SHP77 treated with DMSO at 0.1 percent for 48 hours (cell line): ENCODE data around the gene LRP1B.

Experiments
- DNase-seq: peaks from one replicate; lab custom pipeline; 2025; lab: John Stamatoyannopoulos, UW

Gene LRP1B

DNA sequence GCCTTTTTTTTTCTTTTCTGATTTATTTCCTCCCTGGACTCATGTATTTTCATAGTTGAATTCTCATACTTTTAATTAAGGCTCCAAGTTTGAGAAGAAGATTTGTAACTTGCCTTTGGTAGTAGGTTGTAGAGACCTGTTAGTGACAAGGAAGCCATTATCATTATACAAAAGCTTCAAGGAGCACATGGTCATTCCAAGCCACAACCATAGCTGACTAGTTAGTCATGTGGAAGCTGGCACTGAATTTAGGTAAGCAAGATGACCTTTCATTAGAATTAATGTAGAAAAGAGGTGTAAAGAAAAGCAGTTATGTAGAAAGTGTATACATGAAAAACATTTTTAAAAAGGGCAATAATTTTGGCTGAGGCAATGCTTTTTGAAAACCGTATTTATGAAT, 89.7 kb downstream of the LRP1B start:
- no peak for DNase-seq

DNA sequence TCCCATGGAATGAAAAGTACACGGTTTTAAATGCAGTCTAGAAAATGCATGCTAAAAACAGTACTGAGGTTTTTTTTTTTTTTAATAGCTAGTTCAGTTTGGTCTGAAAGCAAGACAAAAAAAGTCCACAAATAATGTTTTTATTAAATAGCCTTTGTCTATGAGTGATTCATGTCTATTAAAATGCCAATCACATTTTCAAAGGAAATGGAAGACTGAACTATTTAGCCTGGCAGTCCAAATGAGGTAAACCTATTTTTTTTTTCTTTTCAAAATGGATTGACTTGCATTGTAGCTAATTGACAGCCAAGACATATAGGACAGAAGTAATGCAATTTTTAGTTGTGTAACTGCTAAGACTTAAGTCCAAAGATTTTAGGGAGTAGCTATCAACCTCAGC, 90.3 kb downstream of the LRP1B start:
- DNase-seq, result no peak

DNA sequence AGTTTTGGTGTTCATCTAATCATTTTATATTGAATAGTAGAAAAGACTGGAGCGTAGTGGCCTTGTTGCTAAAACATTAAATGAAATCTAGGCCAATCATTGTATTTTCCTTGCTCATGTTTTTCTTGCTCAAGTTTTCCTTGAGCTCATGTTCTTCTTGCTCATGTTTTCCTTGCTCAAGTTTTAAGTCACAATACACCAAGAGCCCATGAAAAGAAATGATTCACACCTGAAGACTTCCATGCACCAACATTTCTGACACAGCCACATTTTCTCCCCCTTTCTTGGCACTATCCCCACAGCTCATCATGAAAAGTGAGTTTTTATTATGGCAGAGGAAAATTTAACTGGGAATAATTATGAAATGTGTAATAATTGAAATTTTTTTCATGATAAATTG, 92.0 kb downstream of the LRP1B start:
- DNase-seq, result no peak

DNA sequence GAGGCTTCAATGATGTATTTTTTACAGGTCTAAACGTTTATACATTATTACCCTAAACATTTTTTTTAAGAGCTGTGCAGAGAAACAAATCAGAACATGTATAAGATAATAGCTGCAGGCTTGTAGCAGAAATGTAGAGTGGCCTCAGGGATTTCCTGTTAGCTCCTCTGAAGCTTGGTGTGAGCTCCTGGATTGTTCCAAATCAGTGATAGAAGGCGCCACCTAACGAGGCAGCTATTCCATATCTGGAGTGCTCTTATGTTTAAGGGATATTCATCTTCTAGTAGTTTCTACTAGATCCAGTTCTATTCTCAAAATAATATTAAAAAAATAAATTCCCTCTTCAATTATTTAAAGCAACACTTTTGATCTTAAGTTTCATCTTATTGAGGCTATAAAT, 93.1 kb downstream of the LRP1B start:
- DNase-seq, result no peak

DNA sequence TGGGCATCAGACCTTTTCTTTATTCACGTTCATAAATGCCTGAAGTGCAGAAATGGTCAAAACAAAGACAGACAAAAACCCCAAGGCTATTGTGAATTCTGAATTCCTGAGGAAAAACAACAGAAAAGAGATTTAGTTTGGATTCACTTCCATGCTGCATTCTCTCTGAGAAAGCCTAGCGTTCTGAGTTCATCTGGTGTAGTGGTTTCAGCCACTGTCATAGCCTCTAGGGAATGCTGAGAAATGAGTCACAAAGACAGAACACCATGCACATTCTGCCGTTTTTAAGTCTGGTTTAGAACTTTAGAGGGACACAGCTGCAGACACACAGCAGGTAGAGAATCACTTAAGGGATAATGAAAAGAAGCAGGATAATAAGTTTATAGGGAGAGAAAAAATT, 93.8 kb downstream of the LRP1B start:
- DNase-seq, result no peak

DNA sequence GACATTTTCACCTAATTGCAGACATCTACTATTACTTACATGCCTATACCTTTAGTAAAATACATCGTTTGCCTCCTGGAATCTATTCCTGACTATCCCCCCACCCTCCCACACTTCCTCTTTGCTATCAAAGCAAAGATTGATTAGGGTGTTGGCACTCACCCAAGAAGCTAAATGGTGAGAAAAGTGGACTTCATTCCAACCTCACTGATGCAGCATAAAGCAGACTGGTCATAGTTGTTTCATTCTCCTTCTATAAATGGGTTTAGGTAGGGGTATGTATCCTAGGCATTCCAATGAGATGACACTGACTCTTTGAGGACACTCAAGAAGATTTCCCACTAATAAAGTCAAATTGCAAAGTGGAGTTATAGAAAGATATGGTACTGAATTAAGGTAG, 97.4 kb downstream of the LRP1B start:
- no peak for DNase-seq

DNA sequence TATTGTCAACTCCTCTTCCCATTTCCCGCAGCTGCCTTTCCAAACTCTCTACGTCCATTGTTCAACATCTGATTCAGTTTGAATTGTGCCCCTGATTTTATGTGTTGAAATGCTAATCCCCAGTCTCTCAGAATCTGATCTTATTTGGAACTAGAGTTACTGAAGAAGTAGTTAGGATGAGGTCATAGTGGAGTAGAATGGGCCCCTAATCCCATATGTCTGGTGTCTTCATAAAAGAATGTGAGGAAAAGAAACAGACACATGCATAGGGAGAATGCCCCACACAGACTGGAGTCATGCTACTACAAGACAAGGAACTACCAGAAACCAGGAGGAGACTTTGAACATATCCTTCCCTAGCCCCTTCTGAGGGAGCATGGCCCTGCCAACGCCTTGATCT, 99.2 kb downstream of the LRP1B start:
- no peak for DNase-seq

DNA sequence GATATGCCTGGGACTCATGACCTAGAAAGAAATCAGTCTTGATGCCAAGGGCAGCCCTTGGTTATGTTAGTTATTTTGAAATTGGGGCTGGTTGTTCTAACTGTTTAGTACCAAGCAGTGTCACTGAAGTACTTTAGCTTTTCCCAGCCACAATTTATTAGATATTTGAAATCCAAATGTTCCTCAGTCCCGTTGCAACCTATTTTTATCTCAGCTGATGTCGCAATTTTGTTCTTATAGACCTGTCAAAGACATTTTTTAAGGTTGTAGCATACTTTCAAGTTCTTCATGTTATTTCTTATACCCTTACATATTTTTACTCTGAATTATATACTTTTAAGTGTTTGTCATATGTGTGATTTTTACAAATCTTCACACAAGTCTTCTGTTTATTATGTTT, 100.1 kb downstream of the LRP1B start:
- DNase-seq, result no peak

DNA sequence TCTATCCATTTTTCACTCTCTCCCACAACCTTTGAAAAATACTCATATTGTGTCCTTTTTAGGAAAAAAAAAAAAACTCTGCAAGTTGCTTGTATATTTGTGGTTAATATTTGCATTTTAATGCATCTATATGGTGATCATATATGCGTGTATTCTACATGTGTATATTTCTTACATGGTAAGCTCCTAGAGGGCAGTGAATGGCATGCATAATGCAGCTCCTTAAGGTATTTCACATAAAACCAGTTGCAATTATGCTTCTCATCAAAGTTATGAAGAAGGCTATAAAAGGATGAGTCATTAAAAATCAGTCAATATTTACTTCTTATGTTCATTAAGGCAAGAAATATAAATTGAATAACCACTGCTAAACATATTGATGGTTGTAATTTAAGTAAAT, 100.8 kb downstream of the LRP1B start:
- no peak for DNase-seq

DNA sequence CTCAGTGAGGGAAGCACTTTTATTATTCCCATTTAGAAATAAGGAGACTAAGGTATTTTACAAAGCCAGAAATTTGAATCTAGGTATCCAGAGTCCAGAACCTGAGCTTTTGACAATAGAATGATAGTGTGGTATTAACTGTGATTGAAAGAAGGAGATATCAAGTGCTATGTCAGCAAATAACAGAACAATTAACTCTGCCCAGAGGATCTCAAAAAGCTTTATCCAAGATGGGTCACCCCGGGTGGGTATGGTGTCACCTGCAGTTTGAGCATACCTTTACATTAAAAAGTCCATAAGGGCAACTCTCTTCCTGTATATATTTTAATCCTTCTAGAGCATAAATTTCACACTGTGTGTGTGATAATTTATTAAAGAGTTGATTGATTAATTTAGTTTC, 105.4 kb downstream of the LRP1B start:
- no peak for DNase-seq

DNA sequence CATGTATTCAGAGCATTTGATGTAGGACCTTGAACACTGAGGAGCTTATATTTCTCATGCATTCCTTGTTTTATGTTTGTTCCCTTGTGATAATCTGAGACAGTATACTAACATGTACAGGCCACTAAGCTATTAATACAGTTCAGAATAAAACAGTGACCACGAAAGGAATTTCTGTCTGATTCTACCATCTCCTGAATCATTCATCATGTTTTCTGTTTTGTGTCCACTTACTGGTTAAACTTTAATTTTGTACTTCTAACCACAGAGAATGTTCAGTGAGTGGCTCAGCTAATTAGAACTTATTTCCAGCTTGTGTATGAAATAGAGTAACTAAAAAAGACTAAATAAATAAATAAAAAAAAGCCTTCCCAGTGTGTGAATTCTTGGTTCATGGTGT, 110.4 kb downstream of the LRP1B start:
- no peak for DNase-seq

DNA sequence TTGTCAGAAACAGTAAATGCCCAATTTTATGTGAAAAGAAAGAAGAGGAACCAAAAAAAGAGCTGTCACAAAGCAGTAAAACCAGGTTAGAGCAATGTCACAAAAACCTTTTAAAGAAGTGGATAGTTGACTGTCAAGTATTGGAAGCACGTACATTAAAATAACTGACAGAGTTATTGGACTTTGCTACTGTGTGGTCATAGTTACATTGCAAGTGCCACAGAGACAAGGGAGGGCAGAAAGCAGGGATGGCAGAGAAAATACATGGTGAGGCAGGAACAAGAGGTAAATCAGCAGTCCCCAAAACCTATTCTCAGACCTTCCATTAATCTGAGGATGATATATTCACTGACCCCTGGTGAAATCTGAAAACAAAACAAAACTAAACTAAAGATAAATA, 116.3 kb downstream of the LRP1B start:
- DNase-seq, result no peak

DNA sequence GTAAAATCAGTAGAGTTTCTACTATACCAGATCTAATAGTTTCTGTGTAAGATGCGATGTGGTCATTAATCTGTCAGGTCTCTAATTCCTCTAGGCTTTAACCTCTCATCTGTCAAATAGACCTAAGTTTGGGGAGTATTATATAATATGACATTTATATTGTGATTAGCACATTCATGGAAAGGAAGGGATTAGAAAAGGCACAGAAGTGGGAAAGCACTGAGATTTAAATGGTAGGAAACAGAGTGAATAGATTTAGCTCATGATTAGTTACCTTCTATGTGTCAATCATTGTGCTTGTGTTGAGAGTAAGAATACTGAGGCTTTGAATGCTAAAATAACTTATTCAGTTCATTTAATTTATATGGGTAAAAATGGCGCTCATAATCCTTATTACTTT, 118.0 kb downstream of the LRP1B start:
- no peak for DNase-seq

DNA sequence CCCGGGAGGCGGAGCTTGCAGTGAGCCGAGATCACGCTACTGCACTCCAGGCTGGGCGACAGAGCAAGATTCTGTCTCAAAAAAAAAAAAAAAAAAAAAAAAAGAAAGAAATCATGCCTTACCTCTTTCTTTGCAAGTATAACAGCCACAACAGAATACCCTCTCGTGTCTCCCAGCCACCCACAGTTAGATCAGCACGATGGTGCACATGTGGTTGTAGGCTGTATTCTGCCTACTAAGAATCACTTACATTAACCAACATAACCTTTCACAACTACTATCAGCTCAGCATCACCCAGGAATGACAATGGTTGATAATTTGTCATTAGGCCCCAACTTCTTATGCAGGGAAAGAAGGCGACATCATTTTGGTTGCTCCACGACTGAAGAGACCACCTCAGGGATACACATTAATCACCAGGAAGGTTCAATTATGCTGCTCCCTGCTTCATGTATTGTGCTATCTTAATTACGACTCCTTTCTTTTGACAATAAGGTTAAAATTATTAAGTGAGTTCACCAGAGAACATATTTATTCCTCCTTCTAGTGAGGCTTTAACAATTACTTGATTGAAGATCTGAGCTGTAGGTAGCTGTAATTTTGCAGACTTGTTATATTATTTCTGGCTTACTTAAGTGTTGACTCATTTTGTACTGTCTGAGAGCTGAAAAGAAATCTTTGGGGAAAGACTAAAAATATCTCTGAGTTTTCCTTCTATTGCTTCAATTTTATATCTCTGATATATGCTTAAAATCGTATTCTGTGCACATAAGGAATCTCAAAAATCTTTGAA, 120.1 kb downstream of the LRP1B start:
- no peak for DNase-seq

DNA sequence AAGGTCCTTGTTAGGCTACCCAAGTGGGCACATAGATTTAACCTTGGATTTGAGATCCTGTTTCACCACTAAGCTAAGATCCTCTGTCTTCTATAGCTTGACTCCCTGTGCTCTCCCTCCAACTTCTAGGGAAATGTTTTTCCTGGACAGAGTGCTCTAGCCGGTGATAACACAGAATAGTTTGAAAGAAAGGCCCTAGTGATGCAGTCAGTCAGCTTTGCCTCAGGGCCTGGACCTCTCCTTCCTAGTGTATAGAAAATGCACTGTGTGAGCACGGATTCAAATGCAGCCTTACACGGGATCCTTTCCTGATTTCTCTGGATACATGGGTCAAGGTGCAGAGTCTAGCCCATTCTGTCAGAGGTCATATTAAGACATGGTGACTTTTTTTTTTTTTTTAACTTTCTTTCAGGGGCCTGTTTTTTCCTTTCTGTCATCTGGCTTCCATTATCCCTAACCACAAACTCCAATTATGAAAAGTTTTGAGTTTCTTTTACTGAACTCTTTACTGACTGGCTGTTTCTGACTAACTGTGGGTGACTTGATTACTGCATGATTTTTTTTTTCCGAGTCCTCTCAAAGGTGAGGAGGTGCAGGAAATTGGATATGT, 122.6 kb downstream of the LRP1B start:
- no peak for DNase-seq

DNA sequence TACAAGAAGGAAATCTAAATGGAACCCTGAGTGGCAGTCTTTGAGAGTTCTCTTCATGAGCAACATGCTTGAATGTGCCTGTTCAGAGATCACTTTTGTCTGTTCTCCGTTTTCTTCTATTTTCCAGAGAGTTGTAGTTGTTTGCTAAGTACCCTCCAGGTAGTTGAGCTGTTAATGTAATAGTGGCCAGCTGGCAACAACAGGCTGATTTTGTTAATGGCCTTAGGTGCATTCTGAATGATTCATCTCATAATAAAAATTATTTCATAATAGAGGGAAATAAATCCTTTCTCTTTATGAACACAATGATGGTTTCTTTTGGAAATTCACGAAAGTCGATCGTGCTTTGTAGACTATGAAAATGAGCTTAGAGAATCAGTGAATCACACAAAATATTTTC, 136.8 kb downstream of the LRP1B start:
- no peak for DNase-seq

DNA sequence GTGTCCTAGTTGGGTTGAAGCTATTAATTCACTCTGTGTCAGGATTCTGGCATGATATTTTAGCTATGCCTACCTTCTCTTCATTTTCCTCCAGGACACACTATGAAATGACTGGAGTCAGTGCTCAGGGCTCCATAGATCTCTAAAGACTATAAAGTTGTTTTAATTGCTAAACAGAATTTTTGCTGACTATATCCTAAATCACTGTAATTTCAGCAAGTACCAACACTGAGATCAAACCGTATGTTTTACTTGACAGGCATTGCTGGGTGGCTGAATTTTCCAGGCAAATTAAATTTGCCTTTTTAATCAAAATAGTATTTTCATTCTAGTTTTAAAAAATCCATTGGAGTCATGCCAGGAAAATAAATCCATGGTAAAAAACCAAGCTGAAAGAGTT, 138.1 kb downstream of the LRP1B start:
- no peak for DNase-seq

DNA sequence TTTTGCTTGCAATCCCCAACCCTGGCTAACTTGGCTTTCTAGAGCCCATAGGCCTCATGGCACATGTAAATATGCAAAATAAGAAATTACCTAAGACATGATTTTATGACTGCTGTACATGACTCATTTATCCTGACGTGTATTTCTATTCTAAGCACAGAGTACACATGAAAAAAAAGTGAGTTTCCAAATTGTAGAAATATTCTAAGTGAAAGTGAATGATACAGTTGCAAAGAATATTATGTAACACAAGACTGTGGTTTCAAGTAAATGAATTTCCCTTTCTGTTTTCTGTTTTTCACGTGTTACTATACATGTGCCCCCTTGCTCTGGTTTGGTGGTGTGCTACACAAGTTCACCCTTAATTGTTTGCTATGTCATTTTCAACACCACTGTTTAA, 162.4 kb downstream of the LRP1B start:
- DNase-seq, result no peak

DNA sequence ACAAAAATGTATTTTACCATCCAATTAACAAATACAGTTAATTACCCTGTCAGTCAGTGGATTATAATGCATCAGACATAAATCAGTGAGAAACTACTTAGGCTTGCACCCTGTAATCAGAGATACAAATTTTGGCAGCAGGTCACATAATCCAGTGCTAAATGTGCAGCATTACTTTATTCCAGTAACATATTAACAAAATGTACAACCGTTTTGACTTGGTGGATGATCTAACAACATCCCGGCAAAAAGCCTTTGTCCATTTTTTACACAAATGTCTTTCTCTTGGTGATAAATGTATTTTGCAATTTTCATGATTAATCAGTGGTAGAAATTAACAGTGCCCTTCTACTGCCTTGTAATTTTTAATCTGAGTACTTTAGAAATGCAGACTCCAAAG, 162.8 kb downstream of the LRP1B start:
- DNase-seq, result no peak

DNA sequence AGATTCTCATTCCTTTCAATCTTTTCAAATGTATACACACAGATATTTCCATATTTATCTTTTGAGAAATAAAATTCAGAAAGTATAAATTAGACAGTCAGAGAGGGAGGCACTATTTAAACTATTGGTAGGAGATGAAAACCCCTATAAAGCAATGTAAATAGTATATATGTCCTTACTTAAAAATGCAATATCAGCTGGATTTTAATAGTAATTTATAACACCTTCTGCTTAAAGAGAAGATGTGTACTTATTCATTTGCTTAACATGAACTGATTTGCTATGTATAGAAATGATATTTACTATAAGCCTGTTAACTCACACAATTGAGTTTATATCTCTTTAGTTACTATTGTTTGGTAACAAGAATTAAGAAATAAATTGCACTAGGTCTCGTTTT, 163.3 kb downstream of the LRP1B start:
- DNase-seq, result no peak

DNA sequence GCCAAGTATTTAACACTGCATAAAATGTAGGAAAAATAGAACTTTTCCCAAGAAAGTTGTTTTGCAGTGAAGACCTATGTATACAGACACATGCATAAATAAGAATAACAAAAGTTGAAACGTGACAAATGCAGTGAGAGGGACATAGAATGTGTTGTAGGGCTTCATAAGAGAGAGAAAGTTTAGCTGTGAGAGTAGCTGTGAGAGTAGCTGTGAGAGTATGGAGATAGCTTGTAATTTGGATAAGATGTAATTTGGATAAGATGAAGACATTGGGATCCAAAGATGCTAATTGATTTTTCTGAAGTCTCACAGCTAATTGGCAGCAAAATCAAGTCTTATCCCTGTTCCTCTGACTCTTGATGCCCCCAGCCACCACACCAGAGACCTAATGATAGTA, 170.9 kb downstream of the LRP1B start:
- no peak for DNase-seq

DNA sequence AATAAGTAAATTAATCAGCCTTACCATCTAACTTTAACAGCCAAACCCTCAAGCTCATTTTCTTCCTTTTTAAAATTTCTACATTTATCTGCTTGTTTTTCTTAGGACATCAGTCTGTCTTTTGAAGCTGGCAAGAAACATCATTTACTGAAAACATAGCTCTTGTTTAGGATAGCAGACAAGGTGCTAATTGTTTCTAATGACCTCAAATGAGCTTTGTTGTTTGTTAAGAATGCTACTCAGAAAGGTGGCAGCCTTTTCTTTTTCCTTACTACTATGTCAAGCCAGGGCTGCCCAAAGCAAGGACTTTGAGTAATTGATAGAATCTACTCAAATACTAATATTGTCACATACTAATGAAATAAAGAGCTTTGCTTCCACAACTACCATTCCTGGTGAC, 171.8 kb downstream of the LRP1B start:
- DNase-seq, result no peak

DNA sequence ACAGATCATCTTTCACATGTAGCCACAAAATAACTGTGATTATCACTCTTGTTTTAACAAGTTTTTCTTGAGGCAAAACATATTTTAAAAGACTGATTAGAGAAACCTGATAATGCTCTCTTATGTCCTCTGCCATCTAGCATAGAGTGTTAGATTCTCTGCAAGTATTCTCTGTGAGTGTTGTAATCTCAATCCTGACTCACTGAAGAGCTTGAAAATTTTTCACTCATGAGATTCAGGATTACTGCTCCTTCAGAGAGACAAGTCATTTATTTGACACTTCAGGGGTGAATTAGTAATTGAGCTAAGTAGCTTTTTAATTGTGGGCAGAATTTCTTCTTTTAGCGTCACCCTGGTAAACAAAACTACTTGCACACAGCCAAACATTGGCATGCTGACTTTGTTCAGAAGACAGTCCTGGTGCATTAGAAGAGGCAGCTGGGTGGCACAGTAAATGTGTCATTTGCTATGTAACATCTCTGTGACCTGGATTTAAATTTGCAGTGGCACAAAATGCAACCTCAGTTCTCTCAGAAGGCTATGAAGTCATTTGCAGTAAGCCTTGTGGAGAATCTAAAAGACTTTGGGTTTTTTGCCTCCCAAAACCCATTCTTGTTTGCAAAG, 172.9 kb downstream of the LRP1B start:
- DNase-seq, result no peak

DNA sequence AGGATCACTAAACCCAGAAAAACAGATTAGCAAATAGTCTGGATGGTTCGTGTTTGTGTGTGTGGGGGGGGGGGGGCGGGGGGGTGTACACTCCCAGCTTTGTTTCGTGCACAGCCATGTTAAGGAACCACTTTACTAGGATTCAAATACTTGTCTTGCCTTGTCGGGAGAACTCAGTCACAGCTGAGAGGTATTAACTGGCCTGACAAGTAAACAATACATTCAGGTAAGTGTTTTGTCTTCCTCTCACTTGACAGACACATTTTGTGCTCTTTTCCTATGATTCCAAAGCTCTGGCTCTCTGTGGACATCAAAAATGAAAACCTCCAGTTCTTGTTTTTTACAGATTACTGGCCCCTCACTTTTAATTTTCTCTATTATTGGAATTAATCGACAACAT, 173.5 kb downstream of the LRP1B start:
- no peak for DNase-seq
